H9 (cell line): ENCODE data around the gene RPAIN. TPM values are rescaled to one million over a fixed set of nuclear protein-coding genes. Genes with fewer than 3 reads are reported as not detected.

Source experiments
- DNase-seq: peaks from one replicate; pipeline ENCODE4 v3.0.0-alpha.2; 2017
- H2AFZ ChIP-seq: one replicate; pipeline ENCODE4 v1.6.1; 2013; ENCODE audit warnings: mild to moderate bottlenecking, low read length, control low read depth, moderate library complexity
- H2AK5ac ChIP-seq: 2 replicates; pipeline ENCODE4 v1.6.1; 2013; ENCODE audit warnings: low read length, control low read depth, mixed read lengths; ENCODE audit not compliant: insufficient read length
- H2BK120ac ChIP-seq: one replicate; pipeline ENCODE4 v1.6.1; 2013; ENCODE audit warnings: low read depth, mild to moderate bottlenecking, low read length, control low read depth, inconsistent platforms; ENCODE audit not compliant: poor library complexity, severe bottlenecking
- H2BK12ac ChIP-seq: 2 replicates; pipeline ENCODE4 v1.6.1; 2013; ENCODE audit warnings: low read length, control low read depth, mixed read lengths, low read depth; ENCODE audit not compliant: insufficient read length
- H2BK15ac ChIP-seq: 2 replicates; pipeline ENCODE4 v1.6.1; 2013; ENCODE audit warnings: low read depth, low read length, control low read depth
- H2BK20ac ChIP-seq: one replicate; pipeline ENCODE4 v1.6.1; 2013; ENCODE audit warnings: low read depth, mild to moderate bottlenecking, low read length, control low read depth, inconsistent platforms; ENCODE audit not compliant: poor library complexity, severe bottlenecking
- H2BK5ac ChIP-seq: 2 replicates; pipeline ENCODE4 v1.6.1; 2013; ENCODE audit warnings: low read length, control low read depth, mixed read lengths; ENCODE audit not compliant: insufficient read length
- H3K14ac ChIP-seq: 2 replicates; pipeline ENCODE4 v1.6.1; 2013; ENCODE audit warnings: low read length, control low read depth; ENCODE audit not compliant: insufficient read depth
- H3K18ac ChIP-seq: 2 replicates; pipeline ENCODE4 v1.6.1; 2013; ENCODE audit warnings: low read depth, mild to moderate bottlenecking, mixed read lengths, low read length, control low read depth; ENCODE audit not compliant: insufficient read length
- H3K23ac ChIP-seq: 2 replicates; pipeline ENCODE4 v1.6.1; 2013; ENCODE audit warnings: low read length, control low read depth, mixed read lengths, low read depth; ENCODE audit not compliant: insufficient read length
- H3K23me2 ChIP-seq: 2 replicates; pipeline ENCODE4 v1.6.1; 2013; ENCODE audit warnings: low read depth, mild to moderate bottlenecking, mixed read lengths, low read length, control low read depth; ENCODE audit not compliant: insufficient read length, poor library complexity, severe bottlenecking
- H3K27ac ChIP-seq: 2 replicates; pipeline ENCODE4 v1.5.1; 2013; ENCODE audit warnings: low read length, control low read depth, mixed read lengths, low read depth; ENCODE audit not compliant: insufficient read length
- H3K27me3 ChIP-seq: 2 replicates; pipeline ENCODE4 v1.6.1; 2013; ENCODE audit warnings: low read length, control low read depth, inconsistent platforms; ENCODE audit not compliant: insufficient read depth
- H3K4ac ChIP-seq: 2 replicates; pipeline ENCODE4 v1.6.1; 2013; ENCODE audit warnings: low read depth, mild to moderate bottlenecking, control low read depth, inconsistent platforms, low read length, moderate library complexity
- H3K4me1 ChIP-seq: 2 replicates; pipeline ENCODE4 v1.6.1; 2013; ENCODE audit warnings: low read length, control low read depth, inconsistent platforms; ENCODE audit not compliant: insufficient read depth
- H3K4me2 ChIP-seq: 2 replicates; pipeline ENCODE4 v1.6.1; 2013; ENCODE audit warnings: low read length, control low read depth, mixed read lengths; ENCODE audit not compliant: insufficient read length, insufficient read depth
- H3K56ac ChIP-seq: 2 replicates; pipeline ENCODE4 v1.6.1; 2013; ENCODE audit warnings: low read depth, mild to moderate bottlenecking, mixed read lengths, low read length, control low read depth; ENCODE audit not compliant: insufficient read length
- H3K79me1 ChIP-seq: 2 replicates; pipeline ENCODE4 v1.6.1; 2013; ENCODE audit warnings: low read depth, mild to moderate bottlenecking, moderate library complexity, low read length, control low read depth, inconsistent platforms; ENCODE audit not compliant: insufficient read depth, poor library complexity, severe bottlenecking
- H3K79me2 ChIP-seq: 2 replicates; pipeline ENCODE4 v1.6.1; 2013; ENCODE audit warnings: low read length, control low read depth, inconsistent platforms; ENCODE audit not compliant: insufficient read depth
- H3K9ac ChIP-seq: 2 replicates; pipeline ENCODE4 v1.6.1; 2013; ENCODE audit warnings: low read length, control low read depth, mixed read lengths; ENCODE audit not compliant: insufficient read length; ENCODE audit errors: extremely low read depth
- H3K9me3 ChIP-seq: one replicate; pipeline ENCODE4 v1.6.1; 2013; ENCODE audit warnings: low read depth, low read length, inconsistent platforms; ENCODE audit not compliant: control insufficient read depth
- H3T11ph ChIP-seq: one replicate; pipeline ENCODE4 v1.6.1; 2013; ENCODE audit warnings: mild to moderate bottlenecking, low read length, control low read depth, inconsistent platforms
- H4K20me1 ChIP-seq: one replicate; pipeline ENCODE4 v1.6.1; 2013; ENCODE audit not compliant: control insufficient read depth, insufficient read length, insufficient read depth
- H4K5ac ChIP-seq: 2 replicates; pipeline ENCODE4 v1.6.1; 2013; ENCODE audit warnings: low read depth, mild to moderate bottlenecking, mixed read lengths, low read length, control low read depth; ENCODE audit not compliant: insufficient read length
- H4K8ac ChIP-seq: replicated peaks from 2 replicates; pipeline ENCODE4 v1.6.1; 2013; ENCODE audit warnings: low read length, control low read depth, mixed read lengths, low read depth; ENCODE audit not compliant: insufficient read length
- H4K91ac ChIP-seq: 2 replicates; pipeline ENCODE4 v1.6.1; 2013; ENCODE audit warnings: low read depth, mild to moderate bottlenecking, moderate library complexity, mixed read lengths, low read length, control low read depth; ENCODE audit not compliant: insufficient read length
- H3K27ac Mint-ChIP-seq, 3 experiments: 2 replicates in 2 of 3; 3 replicates in 1 of 3; pipeline ENCODE4 v1.8.0; 2020 to 2021; ENCODE audit warnings: mixed read lengths in 3 of 3, mild to moderate bottlenecking in 1 of 3, moderate library complexity in 1 of 3
- H3K27me3 Mint-ChIP-seq: 2 replicates; pipeline ENCODE4 v1.8.0; 2021; ENCODE audit warnings: low read depth, mild to moderate bottlenecking, moderate library complexity, mixed read lengths
- H3K36me3 Mint-ChIP-seq, 3 experiments: 2 replicates in 2 of 3; 3 replicates in 1 of 3; pipeline ENCODE4 v1.8.0; 2020 to 2021; ENCODE audit warnings: low read depth in 3 of 3, mixed read lengths in 3 of 3; ENCODE audit not compliant: insufficient read depth in 1 of 3
- H3K4me1 Mint-ChIP-seq, 2 experiments: 2 replicates each; pipeline ENCODE4 v1.8.0; 2020; ENCODE audit warnings: mixed read lengths in 2 of 2
- H3K4me3 Mint-ChIP-seq, 2 experiments: 2 replicates in 1 of 2; 3 replicates in 1 of 2; pipeline ENCODE4 v1.8.0; 2020 to 2021; ENCODE audit warnings: mild to moderate bottlenecking in 2 of 2, mixed read lengths in 2 of 2, moderate library complexity in 1 of 2
- H3K9me3 Mint-ChIP-seq, 2 experiments: 2 replicates in 1 of 2; 3 replicates in 1 of 2; pipeline ENCODE4 v1.8.0; 2020; ENCODE audit warnings: mild to moderate bottlenecking in 2 of 2, mixed read lengths in 2 of 2, moderate library complexity in 1 of 2
- WGBS: extraction: QIAGEN DNeasy Blood & Tissue Kit; methylation state at CpG from one replicate; pipeline ENCODE4 v1.1.7; 2013; ENCODE audit warnings: missing lambda C conversion rate, low lambda C conversion rate, mixed read lengths; ENCODE audit not compliant: insufficient read length; ENCODE audit errors: extremely low coverage; 5-methylcytosine and 5-hydroxymethylcytosine counted together
- total RNA-seq: library from RNA; stranded (reverse); gene quantifications from 2 replicates; pipeline ENCODE4 v1.2.1, GENCODE V29; 2021
- TF ChIP-seq, protein P1 (sequence below): fragments of 200-600 bp; sonication (generic); conservative IDR thresholded peaks from 3 replicates; pipeline ENCODE4 v1.8.0; 2021; ENCODE audit warnings: antibody characterized with exemption, mild to moderate bottlenecking

Gene RPAIN
- total RNA-seq, 1 experiment from 2014 or later, result 78.9 TPM

GRCh38 chr17:5437721-5438317 is 17.8 kb downstream of the RPAIN start:
- Histone ChIP-seq H2BK5ac (no peak overlapping the region), H3K56ac (no peak overlapping the region), H3K18ac (no peak overlapping the region), H3K79me2 (peaks cover 15% of the 10 kb centered on the region; the same call in 1 of the 2 replicates), H3K23me2 (no peaks in the 10 kb centered on the region), H3K14ac (no peak overlapping the region), H4K91ac (no peak overlapping the region), H3K9me3 (no peaks in the 10 kb centered on the region), H3K23ac (no peak overlapping the region), H3K4me2 (peak overlapping the region; percentile 94), H3K79me1 (peaks cover 6% of the 10 kb centered on the region), H2BK15ac (no peak overlapping the region), H3K9ac (peak overlapping the region; percentile 89), H2AK5ac (no peak overlapping the region), H4K20me1 (no peaks in the 10 kb centered on the region), H2AFZ (no peak overlapping the region), H2BK20ac (no peak overlapping the region), H3T11ph (no peak overlapping the region), H4K5ac (no peak overlapping the region), H4K8ac (no peak overlapping the region), H3K27ac (no peak overlapping the region), H3K27me3 (no peaks in the 10 kb centered on the region), H3K4ac (no peak overlapping the region), H3K4me1 (no peaks in the 10 kb centered on the region; the same call in 1 of the 2 replicates), H2BK12ac (no peak overlapping the region), H2BK120ac (no peak overlapping the region)
- no CpG with 5 or more reads among the region's 5 CpGs for WGBS
- TF ChIP-seq, protein P1, sequence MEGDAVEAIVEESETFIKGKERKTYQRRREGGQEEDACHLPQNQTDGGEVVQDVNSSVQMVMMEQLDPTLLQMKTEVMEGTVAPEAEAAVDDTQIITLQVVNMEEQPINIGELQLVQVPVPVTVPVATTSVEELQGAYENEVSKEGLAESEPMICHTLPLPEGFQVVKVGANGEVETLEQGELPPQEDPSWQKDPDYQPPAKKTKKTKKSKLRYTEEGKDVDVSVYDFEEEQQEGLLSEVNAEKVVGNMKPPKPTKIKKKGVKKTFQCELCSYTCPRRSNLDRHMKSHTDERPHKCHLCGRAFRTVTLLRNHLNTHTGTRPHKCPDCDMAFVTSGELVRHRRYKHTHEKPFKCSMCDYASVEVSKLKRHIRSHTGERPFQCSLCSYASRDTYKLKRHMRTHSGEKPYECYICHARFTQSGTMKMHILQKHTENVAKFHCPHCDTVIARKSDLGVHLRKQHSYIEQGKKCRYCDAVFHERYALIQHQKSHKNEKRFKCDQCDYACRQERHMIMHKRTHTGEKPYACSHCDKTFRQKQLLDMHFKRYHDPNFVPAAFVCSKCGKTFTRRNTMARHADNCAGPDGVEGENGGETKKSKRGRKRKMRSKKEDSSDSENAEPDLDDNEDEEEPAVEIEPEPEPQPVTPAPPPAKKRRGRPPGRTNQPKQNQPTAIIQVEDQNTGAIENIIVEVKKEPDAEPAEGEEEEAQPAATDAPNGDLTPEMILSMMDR, result no peak
- DNase-seq, result no peak
- Mint-ChIP-seq H3K27ac (peak overlapping the region; percentile 32 to 55 (median 38); a peak in 4 of 7 replicates), H3K4me3 (peak overlapping the region; percentile 85 to 86), H3K36me3 (peaks cover 38 to 66% (median 55%) of the 10 kb centered on the region in 3 experiments), H3K9me3 (no peaks in the 10 kb centered on the region), H3K27me3 (no peaks in the 10 kb centered on the region), H3K4me1 (peaks cover 20 to 23% of the 10 kb centered on the region in 2 experiments)
